Activated CD8-positive, alpha-beta memory T cell treated with anti-CD3 and anti-CD28 coated beads for 1 hour (primary cell): ENCODE measurements around the gene PIGK.
"Not testable (repeated sequence)": the region's sequence is repeated elsewhere in the genome, so short reads cannot be mapped to it uniquely, and the experiment has no call there.

ENCODE experiments used
- DNase-seq, 2 donors: peaks; one replicate each; pipeline ENCODE4 v3.0.0-alpha.2; 2020; ENCODE audit warnings: low read depth in 1 of 2; ENCODE audit errors: extremely low read depth in 1 of 2

PIGK gene

GRCh38 chr1:77197351-77197750 lies 21.9 kb downstream of the PIGK start:
- DNase-seq, result no peak

DNA sequence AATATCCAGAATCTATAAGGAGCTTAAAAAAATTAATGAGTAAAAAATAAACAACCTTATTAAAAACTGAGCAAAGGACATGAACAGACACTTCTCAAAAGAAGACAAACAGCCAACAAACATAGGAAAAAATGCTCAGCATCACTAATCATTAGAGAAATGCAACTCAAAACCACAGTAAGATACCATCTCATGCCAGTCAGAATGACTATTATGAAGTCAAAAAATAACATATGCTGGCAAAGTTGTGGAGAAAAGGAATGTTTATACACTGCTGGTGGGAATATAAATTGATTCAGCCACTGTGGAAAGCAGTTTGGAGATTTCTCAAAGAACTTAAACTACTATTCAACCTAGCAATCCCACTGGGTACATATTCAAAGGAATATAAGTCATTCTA lies 25.3 kb downstream of the PIGK start:
- DNase-seq, result no peak

DNA sequence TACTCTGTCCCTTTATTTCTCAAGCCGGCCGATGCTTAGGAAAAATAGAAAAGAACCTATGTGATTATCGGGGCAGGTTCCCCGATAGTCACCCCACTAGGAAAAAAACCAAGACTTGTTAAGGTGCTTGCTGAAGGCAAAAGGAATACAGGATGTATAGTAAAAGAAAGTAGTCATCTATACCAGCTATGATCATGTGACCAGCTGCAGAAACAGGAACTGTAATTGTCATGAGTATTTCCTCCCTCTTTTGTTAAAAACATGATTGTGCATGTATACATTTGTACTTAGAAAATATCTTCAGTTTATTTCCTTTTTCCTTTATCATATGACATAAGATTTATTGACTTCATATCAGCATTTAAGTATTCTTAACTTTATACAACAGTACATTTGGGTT lies 30.5 kb downstream of the PIGK start:
- DNase-seq, result no peak

GRCh38 chr1:77186907-77187306 lies 32.3 kb downstream of the PIGK start:
- not testable (repeated sequence) for DNase-seq

- no peak for DNase-seq
Measured at GRCh38 chr1:77182083-77182482, 37.1 kb downstream of the PIGK start.

DNA sequence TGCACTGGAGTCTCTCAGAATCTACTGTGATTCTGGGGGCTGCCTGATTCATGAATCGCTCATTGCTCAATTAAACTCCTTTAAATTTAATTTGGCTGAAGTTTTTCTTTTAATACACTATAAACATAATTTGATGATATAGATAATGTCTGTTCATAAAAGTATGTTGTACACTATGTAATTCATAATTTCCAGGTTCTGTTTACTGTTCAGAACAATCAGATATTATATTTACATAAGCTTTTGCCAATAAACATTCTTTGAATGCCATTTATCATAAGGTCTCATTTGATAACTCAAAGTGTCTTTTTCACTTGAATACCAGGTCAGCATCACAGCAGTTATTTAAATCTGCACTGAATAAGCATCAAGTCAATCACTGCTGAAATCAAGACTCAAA lies 39.6 kb downstream of the PIGK start:
- DNase-seq, result no peak

DNA sequence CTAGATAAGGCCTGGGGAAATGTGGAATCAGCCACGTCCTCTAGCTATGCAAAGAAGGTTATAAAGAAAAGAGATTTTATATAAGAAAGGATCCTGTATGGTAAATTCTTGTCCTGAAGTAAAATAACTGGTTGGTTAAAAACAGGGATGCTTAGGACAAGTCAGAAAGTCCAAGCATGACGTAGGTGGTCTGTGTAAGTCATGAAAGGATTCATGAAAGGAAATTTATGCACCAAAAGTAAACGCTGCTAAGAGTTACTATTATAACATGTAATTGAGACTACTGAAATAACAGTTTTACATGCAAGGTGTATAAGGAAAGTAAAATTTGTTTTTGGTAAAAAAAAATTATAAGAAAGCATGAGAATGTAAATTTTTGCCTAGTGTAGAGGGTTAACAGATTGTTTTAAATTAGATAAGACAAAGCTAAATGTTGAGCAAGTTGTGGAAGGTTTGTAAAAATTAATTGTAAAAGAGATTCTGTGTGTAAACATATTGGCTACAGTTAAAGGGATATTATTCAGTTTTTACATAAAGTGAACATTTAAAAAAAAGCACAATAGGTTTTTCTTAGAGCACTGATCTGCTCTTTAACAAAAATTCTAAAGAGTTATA lies 43.9 kb downstream of the PIGK start:
- DNase-seq, result no peak

GRCh38 chr1:77170687-77171086 lies 48.5 kb downstream of the PIGK start:
- DNase-seq, result no peak

GRCh38 chr1:77168358-77168757 lies 50.9 kb downstream of the PIGK start:
- DNase-seq, result no peak

- DNase-seq, result no peak
Measured at GRCh38 chr1:77164434-77164944, 54.7 kb downstream of the PIGK start.

DNA sequence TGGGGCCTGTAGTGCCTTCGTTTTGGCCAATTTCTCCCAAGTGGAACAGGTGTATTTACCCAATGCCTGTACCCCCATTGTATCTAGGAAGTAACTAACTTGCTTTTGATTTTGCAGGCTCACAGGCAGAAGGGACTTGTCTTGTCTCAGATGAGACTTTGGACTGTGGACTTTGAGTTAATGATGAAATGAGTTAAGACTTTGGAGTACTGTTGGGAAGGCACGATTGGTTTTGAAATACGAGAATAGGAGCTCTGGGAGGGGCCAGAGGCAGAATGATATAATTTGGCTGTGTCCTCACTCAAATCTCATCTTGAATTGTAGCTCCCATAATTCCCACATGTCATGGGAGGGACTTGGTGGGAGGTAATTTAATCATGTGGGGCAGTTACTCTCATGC lies 59.5 kb downstream of the PIGK start:
- DNase-seq, result not testable (repeated sequence)

GRCh38 chr1:77156214-77156613 lies 63.0 kb downstream of the PIGK start:
- DNase-seq, result no peak

GRCh38 chr1:77146270-77146669 lies 73.0 kb downstream of the PIGK start:
- DNase-seq, result no peak

GRCh38 chr1:77143529-77144121 lies 75.6 kb downstream of the PIGK start:
- no peak for DNase-seq

DNA sequence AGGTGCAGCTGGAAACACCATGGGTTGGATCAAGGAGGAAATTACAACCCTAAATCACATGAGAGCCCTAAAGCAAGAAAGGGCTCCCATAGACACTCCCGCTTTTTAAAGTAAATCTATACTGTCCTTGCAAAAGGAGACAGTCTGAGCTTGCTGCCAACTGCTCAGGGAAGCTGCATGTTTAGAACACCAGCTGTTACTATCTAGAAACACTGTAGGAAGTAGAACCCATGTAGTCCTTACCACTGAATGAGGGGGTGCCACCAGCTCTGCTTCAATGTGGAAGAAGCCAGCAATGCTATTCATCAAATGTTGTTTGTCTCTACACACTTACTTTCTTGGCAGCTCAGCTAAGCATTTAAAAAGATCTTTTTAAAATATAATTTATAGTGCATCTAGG lies 79.8 kb downstream of the PIGK start:
- DNase-seq, result no peak

DNA sequence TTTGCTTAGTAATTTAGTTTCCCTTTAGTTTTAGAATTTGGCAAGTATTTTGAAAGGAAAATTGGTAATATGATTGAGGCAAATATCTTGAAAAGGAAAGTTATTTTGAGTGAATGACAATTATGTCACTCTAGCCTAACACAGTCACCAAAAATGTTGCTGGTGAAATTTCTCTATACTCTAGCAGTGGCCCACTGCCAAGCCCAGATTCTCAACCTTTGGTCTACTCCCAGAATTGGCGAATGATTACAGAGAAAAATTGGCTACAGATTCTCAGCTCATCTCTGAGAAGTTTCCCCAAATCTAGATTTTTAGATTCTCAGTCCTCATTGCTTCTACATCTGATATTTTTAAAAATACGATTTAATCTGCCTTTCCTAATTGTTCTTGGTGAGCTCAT lies 84.9 kb downstream of the PIGK start:
- no peak for DNase-seq

GRCh38 chr1:77133731-77134358 lies 85.4 kb downstream of the PIGK start:
- DNase-seq, result no peak

GRCh38 chr1:77126307-77126706 lies 92.9 kb downstream of the PIGK start:
- no peak for DNase-seq

- no peak for DNase-seq
Measured at GRCh38 chr1:77121503-77121902, 97.7 kb downstream of the PIGK start.

DNA sequence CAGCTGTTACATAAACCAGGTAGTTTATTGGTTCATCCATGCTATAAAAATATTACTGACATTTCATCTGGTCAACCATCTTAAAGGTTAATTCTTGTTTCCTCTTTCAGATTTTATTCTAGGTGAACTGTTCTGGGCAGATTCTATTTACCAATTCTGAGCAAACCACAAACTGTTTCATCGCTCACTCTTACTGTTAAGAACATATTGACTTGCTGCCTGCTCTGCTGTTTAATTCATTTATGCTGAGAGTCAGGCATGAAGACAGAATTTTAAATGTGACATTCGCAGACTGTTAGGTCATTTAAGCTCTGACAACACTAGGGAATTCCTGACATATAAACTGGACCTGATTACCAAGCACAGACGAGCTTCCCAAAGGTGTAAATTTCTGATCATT lies 98.3 kb downstream of the PIGK start:
- no peak for DNase-seq

- DNase-seq, result no peak
Measured at GRCh38 chr1:77118712-77119111, 100.5 kb downstream of the PIGK start.

- no peak for DNase-seq
Measured at GRCh38 chr1:77104672-77105071, 114.6 kb downstream of the PIGK start.
